T-helper 1 cell treated with Interleukin-12 subunit alpha and Interleukin-12 subunit beta and Interleukin-4 antibody, amounts not matched to agents 30 ng/mL and 1 ng/mL, for 36 hours (primary cell): ENCODE measurements around the gene ATP6V0E2. TPM values are rescaled to one million over a fixed set of nuclear protein-coding genes. Genes with fewer than 3 reads are reported as not detected.

Source experiments
- intact Hi-C: fragments of 100-400 bp; cut with micrococcal nuclease; formaldehyde crosslinking; loops from one replicate; pipeline ENCODE4 v1.15.1; 2024
- total RNA-seq: library from RNA; stranded (reverse); gene quantifications from 2 replicates; pipeline ENCODE4 v1.2.3, GENCODE V29; 2022

ATP6V0E2 gene
- 62.9 and 63.6 TPM in 2 replicates for total RNA-seq

- intact Hi-C loops, result loop anchor here (1.0 to 10.0 kb wide), 10 partner anchors 8 to 1354 kb away; partner anchors contain the start of genes ABCF2, TMUB1, ZNF775 and ZNF862
Observed at GRCh38 chr7:149873074-149873969, at the start of gene ATP6V0E2. ATP6V0E2 (plus strand) TSS chr7:149873969; CDS start chr7:149874066, 97 bp downstream.

GRCh38 chr7:149824301-149824741 lies 49.4 kb upstream of the ATP6V0E2 start:
- intact Hi-C loops, result no loop called here

GRCh38 chr7:149824748-149825566 lies 48.8 kb upstream of the ATP6V0E2 start:
- intact Hi-C loops, result no loop called here

GRCh38 chr7:149825567-149826343 lies 48.0 kb upstream of the ATP6V0E2 start:
- intact Hi-C loops, result no loop called here

GRCh38 chr7:149826344-149827088 lies 47.3 kb upstream of the ATP6V0E2 start:
- intact Hi-C loops, result no loop called here

GRCh38 chr7:149827089-149827981 lies 46.4 kb upstream of the ATP6V0E2 start:
- intact Hi-C loops, result no loop called here

- intact Hi-C loops, result no loop called here
Observed at GRCh38 chr7:149828357-149829309, 45.1 kb upstream of the ATP6V0E2 start.

- intact Hi-C loops, result loop anchor here (10.0 kb wide), 1 partner anchor 946 kb away; the partner anchor contains the start of gene EZH2
Observed at GRCh38 chr7:149830527-149830926, 43.2 kb upstream of the ATP6V0E2 start.

- intact Hi-C loops, result loop anchor here (10.0 kb wide), 1 partner anchor 946 kb away; the partner anchor contains the start of gene EZH2
Observed at GRCh38 chr7:149830997-149831740, 42.6 kb upstream of the ATP6V0E2 start.

- intact Hi-C loops, result loop anchor here (10.0 kb wide), 1 partner anchor 947 kb away; the partner anchor contains the start of gene EZH2
Observed at GRCh38 chr7:149831741-149832219, 42.0 kb upstream of the ATP6V0E2 start.

GRCh38 chr7:149832332-149833041 lies 41.3 kb upstream of the ATP6V0E2 start:
- intact Hi-C loops, result loop anchor here (10.0 kb wide), 1 partner anchor 948 kb away; the partner anchor contains the start of gene EZH2

- intact Hi-C loops, result loop anchor here (10.0 kb wide), 1 partner anchor 949 kb away; the partner anchor contains the start of gene EZH2
Observed at GRCh38 chr7:149833495-149834130, 40.2 kb upstream of the ATP6V0E2 start.

GRCh38 chr7:149834601-149835000 lies 39.2 kb upstream of the ATP6V0E2 start:
- intact Hi-C loops, result loop anchor here (10.0 kb wide), 1 partner anchor 950 kb away; the partner anchor contains the start of gene EZH2

GRCh38 chr7:149836434-149836833 lies 37.3 kb upstream of the ATP6V0E2 start:
- intact Hi-C loops, result loop anchor here (10.0 kb wide), 1 partner anchor 952 kb away; the partner anchor contains the start of gene EZH2

GRCh38 chr7:149837564-149838223 lies 36.1 kb upstream of the ATP6V0E2 start:
- intact Hi-C loops, result loop anchor here (1.0 to 10.0 kb wide), 18 partner anchors 19 to 1243 kb away; partner anchors contain the start of genes ABCB8, ACTR3C, ATP6V0E2 and EZH2
